Measurements from ENCODE around the gene ACOXL. TPM values are rescaled to one million over a fixed set of nuclear protein-coding genes. Genes with fewer than 3 reads are reported as not detected.

Gene ACOXL
- polyA plus RNA-seq, 3 donors from 2014 or later, result not detected

GRCh38 chr2:110995911-110996310 lies 263.5 kb downstream of the ACOXL start:
- Mint-ChIP-seq H3K4me3 (no peak overlapping the region), H3K27me3 (ENCODE audit: low read depth in 3 of 3) (peaks cover 0 to 4% (median 0%) of the 10 kb centered on the region in 3 donors), H3K4me1 (peaks cover 51 to 65% of the 10 kb centered on the region in 2 donors), H3K9me3 (peaks cover 0 to 1% (median 0%) of the 10 kb centered on the region in 6 donors), H3K27ac (no peak overlapping the region), H3K36me3 (peaks cover 0 to under 1% (median 0%) of the 10 kb centered on the region in 3 donors)
- DNase-seq, result no peak

- DNase-seq, result no peak
- peaks cover 0 to 5% (median 0%) of the 10 kb centered on the region in 3 donors for H3K36me3 Mint-ChIP-seq
- H3K4me3 Mint-ChIP-seq, result no peak overlapping the region
- H3K9me3 Mint-ChIP-seq, result peaks cover 0 to 1% (median 0%) of the 10 kb centered on the region in 6 donors
- H3K4me1 Mint-ChIP-seq, result peaks cover 50 to 64% of the 10 kb centered on the region in 2 donors
- H3K27ac Mint-ChIP-seq, result no peak overlapping the region
- peaks cover 0 to 4% (median 3%) of the 10 kb centered on the region in 3 donors for H3K27me3 Mint-ChIP-seq (ENCODE audit: low read depth in 3 of 3)
Observed at GRCh38 chr2:110997331-110998045, 265.1 kb downstream of the ACOXL start.

- peaks cover 0 to 4% (median 3%) of the 10 kb centered on the region in 3 donors for H3K27me3 Mint-ChIP-seq (ENCODE audit: low read depth in 3 of 3)
- DNase-seq, result no peak
- peaks cover 0 to 1% (median 0%) of the 10 kb centered on the region in 6 donors for H3K9me3 Mint-ChIP-seq
- no peak overlapping the region for H3K4me3 Mint-ChIP-seq
- peaks cover 42 to 55% of the 10 kb centered on the region in 2 donors for H3K4me1 Mint-ChIP-seq
- no peak overlapping the region for H3K27ac Mint-ChIP-seq
- H3K36me3 Mint-ChIP-seq, result peaks cover 0 to 5% (median 0%) of the 10 kb centered on the region in 3 donors
Observed at GRCh38 chr2:110998311-110998710, 265.9 kb downstream of the ACOXL start.

- no peak overlapping the region for H3K4me3 Mint-ChIP-seq
- H3K9me3 Mint-ChIP-seq, result peaks cover 0 to 1% (median 0%) of the 10 kb centered on the region in 6 donors
- peaks cover 0 to 5% (median 3%) of the 10 kb centered on the region in 3 donors for H3K27me3 Mint-ChIP-seq (ENCODE audit: low read depth in 3 of 3)
- H3K36me3 Mint-ChIP-seq, result peaks cover 0 to 5% (median 0%) of the 10 kb centered on the region in 3 donors
- H3K4me1 Mint-ChIP-seq, result peaks cover 32 to 46% of the 10 kb centered on the region in 2 donors
- DNase-seq, result no peak
- H3K27ac Mint-ChIP-seq, result no peak overlapping the region
Observed at GRCh38 chr2:110999626-111000025, 267.3 kb downstream of the ACOXL start.

GRCh38 chr2:111005307-111005706 lies 272.9 kb downstream of the ACOXL start:
- Mint-ChIP-seq H3K36me3 (peaks cover 0 to 9% (median 5%) of the 10 kb centered on the region in 3 donors), H3K9me3 (no peaks in the 10 kb centered on the region), H3K27ac (no peak overlapping the region), H3K27me3 (ENCODE audit: low read depth in 3 of 3) (peaks cover 4 to 8% (median 5%) of the 10 kb centered on the region in 3 donors), H3K4me1 (peaks cover 30 to 36% of the 10 kb centered on the region in 2 donors), H3K4me3 (peak overlapping the region in 2 of 5 donors; percentile 4 to 5)
- no peak for DNase-seq

GRCh38 chr2:111005821-111006220 lies 273.4 kb downstream of the ACOXL start:
- no peak for DNase-seq
- H3K36me3 Mint-ChIP-seq, result peaks cover 0 to 9% (median 5%) of the 10 kb centered on the region in 3 donors
- H3K9me3 Mint-ChIP-seq, result no peaks in the 10 kb centered on the region
- H3K4me1 Mint-ChIP-seq, result peaks cover 25 to 31% of the 10 kb centered on the region in 2 donors
- no peak overlapping the region for H3K27ac Mint-ChIP-seq
- peaks cover 4 to 8% (median 5%) of the 10 kb centered on the region in 3 donors for H3K27me3 Mint-ChIP-seq (ENCODE audit: low read depth in 3 of 3)
- H3K4me3 Mint-ChIP-seq, result peak overlapping the region in 2 of 5 donors; percentile 4 to 5

- Mint-ChIP-seq H3K9me3 (peaks cover 0 to 6% (median 0%) of the 10 kb centered on the region in 6 donors), H3K36me3 (peaks cover 0 to 9% (median 0%) of the 10 kb centered on the region in 3 donors), H3K4me1 (peaks cover 20 to 25% of the 10 kb centered on the region in 2 donors), H3K27ac (no peak overlapping the region), H3K27me3 (ENCODE audit: low read depth in 3 of 3) (peaks cover 2 to 8% (median 4%) of the 10 kb centered on the region in 3 donors), H3K4me3 (no peak overlapping the region)
- DNase-seq, result no peak
Observed at GRCh38 chr2:111007757-111008688, 275.6 kb downstream of the ACOXL start.

- H3K4me3 Mint-ChIP-seq, result no peak overlapping the region
- peaks cover 13 to 20% of the 10 kb centered on the region in 2 donors for H3K4me1 Mint-ChIP-seq
- peaks cover 0 to 14% (median 5%) of the 10 kb centered on the region in 3 donors for H3K36me3 Mint-ChIP-seq
- no peak overlapping the region for H3K27ac Mint-ChIP-seq
- DNase-seq, result no peak
- peaks cover 0 to 6% (median 0%) of the 10 kb centered on the region in 6 donors for H3K9me3 Mint-ChIP-seq
- H3K27me3 Mint-ChIP-seq (ENCODE audit: low read depth in 3 of 3), result peaks cover 0 to 7% (median 4%) of the 10 kb centered on the region in 3 donors
Observed at GRCh38 chr2:111011218-111011617, 278.8 kb downstream of the ACOXL start.

GRCh38 chr2:111015283-111015995 lies 283.1 kb downstream of the ACOXL start:
- H3K9me3 Mint-ChIP-seq, result peaks cover 0 to 6% (median 0%) of the 10 kb centered on the region in 6 donors

GRCh38 chr2:111017034-111017622 lies 284.8 kb downstream of the ACOXL start:
- peak overlapping the region; percentile 32 to 65 (median 63) for H3K4me3 Mint-ChIP-seq
- H3K27ac Mint-ChIP-seq, result peak overlapping the region in 5 of 6 donors; percentile 40 to 84 (median 78)
- H3K36me3 Mint-ChIP-seq, result peaks cover 0 to 6% (median 5%) of the 10 kb centered on the region in 3 donors
- H3K9me3 Mint-ChIP-seq, result peaks cover 0 to 5% (median 0%) of the 10 kb centered on the region in 6 donors
- DNase-seq, result peak; percentile 58 to 64 (median 61)
- peaks cover 0 to 7% (median 5%) of the 10 kb centered on the region in 3 donors for H3K27me3 Mint-ChIP-seq (ENCODE audit: low read depth in 3 of 3)
- H3K4me1 Mint-ChIP-seq, result peaks cover 32 to 34% of the 10 kb centered on the region in 2 donors

More at GRCh38 chr2:111015283-111015995, 283.1 kb downstream of the ACOXL start:
- H3K27me3 Mint-ChIP-seq (ENCODE audit: low read depth in 3 of 3), result peaks cover 0 to 4% (median 3%) of the 10 kb centered on the region in 3 donors
- no peak overlapping the region for H3K27ac Mint-ChIP-seq
- no peak for DNase-seq
- H3K4me1 Mint-ChIP-seq, result peaks cover 32 to 34% of the 10 kb centered on the region in 2 donors
- peaks cover 0 to 6% (median 5%) of the 10 kb centered on the region in 3 donors for H3K36me3 Mint-ChIP-seq
- H3K4me3 Mint-ChIP-seq, result no peak overlapping the region

GRCh38 chr2:111017909-111018308 lies 285.5 kb downstream of the ACOXL start:
- peaks cover 32 to 34% of the 10 kb centered on the region in 2 donors for H3K4me1 Mint-ChIP-seq
- H3K27ac Mint-ChIP-seq, result peak overlapping the region in 2 of 6 donors; percentile 18 to 54
- DNase-seq, result no peak
- peaks cover 0 to 6% (median 5%) of the 10 kb centered on the region in 3 donors for H3K36me3 Mint-ChIP-seq
- peak overlapping the region in 2 of 5 donors; percentile 11 to 65 for H3K4me3 Mint-ChIP-seq
- H3K9me3 Mint-ChIP-seq, result peaks cover 0 to 5% (median 0%) of the 10 kb centered on the region in 6 donors
- H3K27me3 Mint-ChIP-seq (ENCODE audit: low read depth in 3 of 3), result peaks cover 0 to 7% (median 5%) of the 10 kb centered on the region in 3 donors

- H3K27ac Mint-ChIP-seq, result no peak overlapping the region
- H3K4me1 Mint-ChIP-seq, result peaks cover 32 to 34% of the 10 kb centered on the region in 2 donors
- no peaks in the 10 kb centered on the region for H3K36me3 Mint-ChIP-seq
- H3K4me3 Mint-ChIP-seq, result no peak overlapping the region
- no peak for DNase-seq
- peaks cover 2 to 8% (median 5%) of the 10 kb centered on the region in 3 donors for H3K27me3 Mint-ChIP-seq (ENCODE audit: low read depth in 3 of 3)
- no peaks in the 10 kb centered on the region for H3K9me3 Mint-ChIP-seq
Observed at GRCh38 chr2:111019381-111019780, 287.0 kb downstream of the ACOXL start.
